M059J (cell line): ENCODE results near the gene TMEM187. TPM values are rescaled to one million over a fixed set of nuclear protein-coding genes. Genes with fewer than 3 reads are reported as not detected.

Source experiments
- DNase-seq: peaks from one replicate; pipeline ENCODE4 v3.0.0-alpha.2; 2012; ENCODE audit warnings: low read depth
- total RNA-seq: library from RNA; depleted of rRNA; stranded (reverse); fragments of >200 nt; shearing (Covaris generic); gene quantifications from 2 replicates; pipeline ENCODE4 v1.2.3, GENCODE V29; 2014

Gene TMEM187
- total RNA-seq, 1 experiment from 2014 or later, result 10.3 TPM

GRCh38 chrX:154019633-154020528, 47.3 kb downstream of the TMEM187 start, which contains the start of gene IRAK1:
Gene IRAK1, minus strand, starts transcription at chrX:154019902. Its CDS starts 90 bp downstream, at chrX:154019812.
- DNase-seq, result peak; percentile 74

GRCh38 chrX:154020536-154021115, 48.1 kb downstream of the TMEM187 start:
- DNase-seq, result no peak

- DNase-seq, result peak; percentile 61
Measured at GRCh38 chrX:154021131-154021611, 48.6 kb downstream of the TMEM187 start.

- DNase-seq, result no peak
Measured at GRCh38 chrX:154022108-154022507, 49.6 kb downstream of the TMEM187 start.

- no peak for DNase-seq
Measured at GRCh38 chrX:154023276-154024000, 50.9 kb downstream of the TMEM187 start.

- DNase-seq, result no peak
Measured at GRCh38 chrX:154024271-154024670, 51.7 kb downstream of the TMEM187 start.

GRCh38 chrX:154025230-154025629, 52.7 kb downstream of the TMEM187 start:
- no peak for DNase-seq

GRCh38 chrX:154026136-154027021, 53.8 kb downstream of the TMEM187 start:
- no peak for DNase-seq

GRCh38 chrX:154027022-154027402, 54.5 kb downstream of the TMEM187 start:
- no peak for DNase-seq

GRCh38 chrX:154027986-154028385, 55.4 kb downstream of the TMEM187 start:
- DNase-seq, result no peak

- DNase-seq, result no peak
Measured at GRCh38 chrX:154028502-154029184, 56.1 kb downstream of the TMEM187 start.

GRCh38 chrX:154029439-154029838, 56.9 kb downstream of the TMEM187 start:
- no peak for DNase-seq

GRCh38 chrX:154030266-154030665, 57.7 kb downstream of the TMEM187 start:
- no peak for DNase-seq

GRCh38 chrX:154030715-154031305, 58.3 kb downstream of the TMEM187 start:
- DNase-seq, result no peak

- no peak for DNase-seq
Measured at GRCh38 chrX:154032160-154032559, 59.6 kb downstream of the TMEM187 start.

- DNase-seq, result no peak
Measured at GRCh38 chrX:154032653-154033052, 60.1 kb downstream of the TMEM187 start.
